Activated naive CD8-positive, alpha-beta T cell (primary cell): ENCODE data around the gene DIPK1C.

Source experiments
- H3K27ac Mint-ChIP-seq: one replicate; pipeline ENCODE4 v1.8.0; 2021; ENCODE audit warnings: mixed read lengths
- H3K27me3 Mint-ChIP-seq: one replicate; pipeline ENCODE4 v1.8.0; 2021; ENCODE audit warnings: mixed read lengths
- H3K36me3 Mint-ChIP-seq: one replicate; pipeline ENCODE4 v1.8.0; 2021; ENCODE audit warnings: mixed read lengths
- H3K4me1 Mint-ChIP-seq: one replicate; pipeline ENCODE4 v1.8.0; 2021; ENCODE audit warnings: low read depth, mixed read lengths
- H3K4me3 Mint-ChIP-seq: one replicate; pipeline ENCODE4 v1.8.0; 2021; ENCODE audit warnings: mild to moderate bottlenecking, mixed read lengths
- H3K9me3 Mint-ChIP-seq: one replicate; pipeline ENCODE4 v1.8.0; 2021; ENCODE audit warnings: low read depth, mixed read lengths

The DIPK1C gene

DNA sequence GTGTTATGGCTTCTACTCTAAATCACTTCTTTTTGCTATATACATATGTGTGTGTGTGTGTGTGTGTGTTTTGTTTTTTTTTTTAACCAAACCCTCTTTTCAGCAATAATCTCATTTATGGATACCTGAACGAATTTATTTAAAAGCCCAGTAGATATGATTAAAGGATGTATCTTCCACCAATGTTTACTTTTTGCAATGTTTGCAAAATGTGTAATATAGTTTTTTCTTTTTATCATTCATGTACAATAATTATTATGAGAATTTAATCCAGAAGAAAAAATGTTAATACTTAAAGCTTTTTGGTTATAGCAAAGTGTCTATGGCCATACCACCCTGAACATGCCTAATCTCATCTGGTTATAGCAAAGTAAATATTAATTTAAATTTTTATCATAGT lies 37.4 kb upstream of the DIPK1C start:
- Mint-ChIP-seq H3K27me3 (no peaks in the 10 kb centered on the region), H3K27ac (no peak overlapping the region), H3K4me1 (peaks cover 40% of the 10 kb centered on the region), H3K36me3 (no peaks in the 10 kb centered on the region), H3K4me3 (peak overlapping the region; percentile 27), H3K9me3 (no peaks in the 10 kb centered on the region)

GRCh38 chr18:74493689-74494088 lies 36.6 kb upstream of the DIPK1C start:
- no peaks in the 10 kb centered on the region for H3K9me3 Mint-ChIP-seq
- H3K4me1 Mint-ChIP-seq: peaks cover 32% of the 10 kb centered on the region
- H3K27me3 Mint-ChIP-seq: no peaks in the 10 kb centered on the region
- H3K4me3 Mint-ChIP-seq: no peak overlapping the region
- no peaks in the 10 kb centered on the region for H3K36me3 Mint-ChIP-seq
- H3K27ac Mint-ChIP-seq: no peak overlapping the region

DNA sequence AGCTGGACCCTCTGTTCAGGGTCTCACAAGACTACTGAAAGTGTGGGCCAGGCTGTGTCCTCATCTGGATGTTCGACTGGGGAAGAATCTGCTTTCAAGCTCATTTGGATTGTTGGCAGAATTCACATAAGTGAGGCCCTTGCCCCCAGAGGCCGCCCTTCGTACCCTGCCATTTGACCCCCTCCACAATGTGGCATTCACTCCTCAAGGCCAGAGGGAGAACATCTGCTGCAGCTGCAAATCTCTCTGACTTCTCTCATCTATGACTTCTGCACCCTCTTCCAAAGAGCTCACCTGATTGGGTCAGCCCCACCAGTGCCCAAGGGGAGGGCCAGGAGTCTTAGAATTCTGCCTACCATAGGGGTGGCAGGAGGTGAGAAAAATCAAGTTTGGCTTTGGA lies 35.2 kb upstream of the DIPK1C start:
- Mint-ChIP-seq H3K9me3 (no peaks in the 10 kb centered on the region), H3K27ac (no peak overlapping the region)

GRCh38 chr18:74489676-74490075 lies 32.6 kb upstream of the DIPK1C start:
- Mint-ChIP-seq H3K4me3 (no peak overlapping the region), H3K36me3 (no peaks in the 10 kb centered on the region), H3K27me3 (no peaks in the 10 kb centered on the region), H3K4me1 (peaks cover 20% of the 10 kb centered on the region), H3K9me3 (no peaks in the 10 kb centered on the region), H3K27ac (no peak overlapping the region)

More for the DNA sequence above, 35.2 kb upstream of the DIPK1C start:
- Mint-ChIP-seq H3K4me1 (peaks cover 18% of the 10 kb centered on the region), H3K27me3 (no peaks in the 10 kb centered on the region), H3K4me3 (no peak overlapping the region), H3K36me3 (no peaks in the 10 kb centered on the region)

DNA sequence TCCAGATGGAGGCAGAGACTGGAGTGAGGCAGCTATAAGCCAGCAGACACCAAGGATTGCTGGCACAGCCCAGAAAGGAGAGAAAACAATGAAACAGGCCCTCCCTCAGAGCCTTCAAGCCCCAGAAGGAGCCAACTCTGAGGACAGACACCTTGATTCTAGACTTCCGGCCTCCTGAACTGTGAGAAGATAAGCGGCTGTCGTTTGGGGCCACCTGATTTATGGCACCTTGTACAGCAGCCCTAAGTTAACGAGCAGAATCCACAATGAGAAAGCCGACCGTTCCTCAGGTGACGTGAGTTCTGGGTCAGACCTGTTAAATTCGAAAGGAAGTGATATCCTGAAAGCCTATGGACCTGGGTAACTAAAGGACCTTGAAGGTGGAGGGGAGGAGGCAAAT lies 31.8 kb upstream of the DIPK1C start:
- peaks cover 21% of the 10 kb centered on the region for H3K4me1 Mint-ChIP-seq
- H3K36me3 Mint-ChIP-seq: no peaks in the 10 kb centered on the region
- no peak overlapping the region for H3K27ac Mint-ChIP-seq
- no peak overlapping the region for H3K4me3 Mint-ChIP-seq
- H3K27me3 Mint-ChIP-seq: no peaks in the 10 kb centered on the region
- no peaks in the 10 kb centered on the region for H3K9me3 Mint-ChIP-seq

DNA sequence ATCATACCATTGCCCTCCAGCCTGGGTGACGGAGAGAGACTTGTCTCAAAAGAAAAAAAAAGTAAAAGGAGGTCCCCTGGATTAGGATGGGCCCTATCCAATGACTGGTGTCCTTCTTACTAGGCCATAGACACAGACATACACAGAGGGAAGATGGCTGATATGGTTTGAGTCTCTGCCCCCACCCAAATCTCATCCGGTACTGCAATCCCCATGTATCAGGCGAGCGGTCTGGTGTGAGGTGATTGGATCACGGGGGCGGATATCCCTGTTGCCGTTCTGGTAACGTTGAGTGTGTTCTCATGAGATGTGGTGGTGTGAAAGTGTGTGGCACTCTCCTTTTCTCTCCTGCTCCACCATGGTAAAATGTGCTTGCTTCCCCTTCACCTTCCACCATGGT lies 31.2 kb upstream of the DIPK1C start:
- no peaks in the 10 kb centered on the region for H3K36me3 Mint-ChIP-seq
- H3K9me3 Mint-ChIP-seq: no peaks in the 10 kb centered on the region
- no peak overlapping the region for H3K27ac Mint-ChIP-seq
- peaks cover 17% of the 10 kb centered on the region for H3K4me1 Mint-ChIP-seq
- H3K27me3 Mint-ChIP-seq: no peaks in the 10 kb centered on the region
- H3K4me3 Mint-ChIP-seq: no peak overlapping the region

- peaks cover 19% of the 10 kb centered on the region for H3K4me1 Mint-ChIP-seq
- H3K9me3 Mint-ChIP-seq: no peaks in the 10 kb centered on the region
- no peak overlapping the region for H3K4me3 Mint-ChIP-seq
- H3K27me3 Mint-ChIP-seq: no peaks in the 10 kb centered on the region
- no peaks in the 10 kb centered on the region for H3K36me3 Mint-ChIP-seq
- H3K27ac Mint-ChIP-seq: no peak overlapping the region
These were observed 29.2 kb upstream of the DIPK1C start for GRCh38 chr18:74486119-74486849.

DNA sequence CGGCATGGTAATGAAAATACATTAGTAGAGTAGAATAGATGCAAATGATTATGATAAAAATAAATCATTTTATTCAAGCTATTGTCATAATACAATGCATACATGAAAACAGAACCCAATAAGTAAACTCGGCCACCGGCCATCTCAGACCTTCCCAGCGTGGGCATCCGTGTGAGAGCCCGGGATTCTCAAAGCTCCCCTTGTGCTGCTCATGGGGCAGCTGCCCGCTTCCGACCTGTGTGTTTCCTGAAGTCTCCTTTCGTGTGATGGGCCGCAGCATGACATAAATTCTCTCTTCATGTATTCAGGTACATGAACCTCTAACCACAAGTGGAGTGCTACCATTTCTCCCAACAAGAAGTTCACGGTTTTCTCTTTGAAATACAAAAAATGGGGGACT lies 25.6 kb upstream of the DIPK1C start:
- H3K4me3 Mint-ChIP-seq: no peak overlapping the region
- no peak overlapping the region for H3K27ac Mint-ChIP-seq
- no peaks in the 10 kb centered on the region for H3K36me3 Mint-ChIP-seq
- no peaks in the 10 kb centered on the region for H3K9me3 Mint-ChIP-seq
- H3K27me3 Mint-ChIP-seq: no peaks in the 10 kb centered on the region
- peaks cover 19% of the 10 kb centered on the region for H3K4me1 Mint-ChIP-seq

- Mint-ChIP-seq H3K4me3 (no peak overlapping the region), H3K4me1 (peaks cover 10% of the 10 kb centered on the region), H3K9me3 (no peaks in the 10 kb centered on the region), H3K27me3 (peaks cover 1% of the 10 kb centered on the region), H3K36me3 (no peaks in the 10 kb centered on the region), H3K27ac (no peak overlapping the region)
These were observed 23.1 kb upstream of the DIPK1C start for GRCh38 chr18:74480149-74480651.

- Mint-ChIP-seq H3K27ac (no peak overlapping the region), H3K36me3 (no peaks in the 10 kb centered on the region), H3K9me3 (no peaks in the 10 kb centered on the region), H3K4me1 (peaks cover 6% of the 10 kb centered on the region), H3K27me3 (peaks cover 1% of the 10 kb centered on the region), H3K4me3 (no peak overlapping the region)
These were observed 22.5 kb upstream of the DIPK1C start for GRCh38 chr18:74479486-74480148.

DNA sequence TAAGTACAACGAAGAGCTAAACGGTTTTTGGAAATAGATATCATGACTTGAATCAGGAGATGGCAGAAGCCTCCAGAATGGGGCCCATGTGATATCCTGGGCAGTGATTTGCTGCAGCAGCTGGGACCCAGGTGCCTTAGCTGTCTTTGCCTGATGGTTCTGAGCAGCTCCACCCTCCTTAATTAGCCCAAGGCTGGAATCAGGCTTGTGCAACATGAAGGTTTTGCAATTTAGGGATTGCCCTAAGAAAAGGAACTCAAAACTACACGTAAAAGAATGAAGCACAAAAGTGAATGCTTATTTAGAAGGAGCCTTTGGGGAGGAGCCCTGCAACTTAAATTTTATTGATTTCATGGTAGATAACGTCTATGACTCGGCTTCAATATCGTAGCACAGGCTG lies 21.8 kb upstream of the DIPK1C start:
- Mint-ChIP-seq H3K27me3 (peaks cover 1% of the 10 kb centered on the region), H3K36me3 (no peaks in the 10 kb centered on the region), H3K27ac (no peak overlapping the region), H3K4me3 (no peak overlapping the region), H3K4me1 (peaks cover 2% of the 10 kb centered on the region), H3K9me3 (no peaks in the 10 kb centered on the region)

DNA sequence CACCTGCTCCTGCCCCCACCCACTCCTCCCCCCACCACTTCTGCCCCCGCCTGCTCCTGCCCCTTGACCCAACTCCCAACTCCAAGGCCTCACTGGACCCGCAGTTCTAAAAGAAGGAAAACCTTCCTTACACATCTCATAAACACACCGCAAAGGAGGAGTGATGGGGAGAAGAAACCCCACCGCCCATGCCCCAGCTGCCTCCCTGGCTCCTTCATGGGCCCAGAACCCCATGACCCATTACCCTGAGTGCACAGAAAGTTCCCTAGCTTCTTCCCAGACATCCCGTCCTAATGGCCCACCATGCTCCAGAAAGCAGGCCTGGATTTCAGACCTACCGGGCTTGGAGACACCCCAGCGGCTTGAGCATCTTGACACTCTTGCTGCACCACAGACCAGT lies 21.2 kb upstream of the DIPK1C start:
- Mint-ChIP-seq H3K4me3 (no peak overlapping the region), H3K36me3 (no peaks in the 10 kb centered on the region), H3K9me3 (no peaks in the 10 kb centered on the region), H3K27ac (no peak overlapping the region), H3K4me1 (peaks cover 2% of the 10 kb centered on the region), H3K27me3 (peaks cover 1% of the 10 kb centered on the region)

DNA sequence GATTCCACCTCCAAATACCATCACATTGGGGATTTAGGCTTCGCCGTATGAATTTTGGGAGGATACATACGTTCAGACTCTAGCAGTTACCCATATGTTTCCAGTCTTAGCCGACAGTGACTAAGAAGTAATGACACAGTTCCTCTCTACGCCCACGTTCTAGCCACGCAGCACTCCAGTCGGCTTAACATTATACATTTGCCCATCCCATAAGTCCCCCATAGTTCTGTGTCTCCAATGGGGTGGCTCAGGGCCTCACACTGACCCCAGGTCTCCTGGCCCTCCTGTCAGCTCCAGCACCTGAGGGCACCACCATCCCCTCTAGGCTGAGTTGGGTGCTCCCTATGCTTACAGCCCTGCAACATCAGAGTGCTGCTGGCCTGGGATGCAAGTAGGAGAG lies 20.7 kb upstream of the DIPK1C start:
- no peak overlapping the region for H3K27ac Mint-ChIP-seq
- no peaks in the 10 kb centered on the region for H3K36me3 Mint-ChIP-seq
- H3K27me3 Mint-ChIP-seq: peaks cover 1% of the 10 kb centered on the region
- H3K4me3 Mint-ChIP-seq: no peak overlapping the region
- H3K9me3 Mint-ChIP-seq: no peaks in the 10 kb centered on the region
- peaks cover 1% of the 10 kb centered on the region for H3K4me1 Mint-ChIP-seq

- H3K9me3 Mint-ChIP-seq: no peaks in the 10 kb centered on the region
These were observed 19.0 kb upstream of the DIPK1C start for GRCh38 chr18:74476140-74476539.

GRCh38 chr18:74473976-74474640 lies 17.0 kb upstream of the DIPK1C start:
- no peak overlapping the region for H3K27ac Mint-ChIP-seq
- peaks cover 4% of the 10 kb centered on the region for H3K27me3 Mint-ChIP-seq
- H3K4me1 Mint-ChIP-seq: no peaks in the 10 kb centered on the region
- no peak overlapping the region for H3K4me3 Mint-ChIP-seq
- H3K36me3 Mint-ChIP-seq: peaks cover 5% of the 10 kb centered on the region
- H3K9me3 Mint-ChIP-seq: peaks cover 11% of the 10 kb centered on the region

More at GRCh38 chr18:74476140-74476539, 19.0 kb upstream of the DIPK1C start:
- no peak overlapping the region for H3K27ac Mint-ChIP-seq
- H3K27me3 Mint-ChIP-seq: peaks cover 1% of the 10 kb centered on the region
- no peak overlapping the region for H3K4me3 Mint-ChIP-seq
- H3K4me1 Mint-ChIP-seq: no peaks in the 10 kb centered on the region
- no peaks in the 10 kb centered on the region for H3K36me3 Mint-ChIP-seq
